Testis (tissue), 3 donors: Measurements from ENCODE around the gene LRRFIP2. TPM values are rescaled to one million over a fixed set of nuclear protein-coding genes. Genes with fewer than 3 reads are reported as not detected.

Experiments
- DNase-seq: peaks from one replicate; pipeline ENCODE4 v3.0.0-alpha.2; 2019
- H3K27ac ChIP-seq, 2 donors: fragments of 200-600 bp; sonication (generic); one replicate each; pipeline ENCODE4 v1.5.1; 2019
- H3K27me3 ChIP-seq: fragments of 200-600 bp; sonication (generic); one replicate; pipeline ENCODE4 v1.5.1; 2019
- H3K36me3 ChIP-seq: fragments of 200-600 bp; sonication (generic); one replicate; pipeline ENCODE4 v1.5.1; 2017; ENCODE audit warnings: low read depth; ENCODE audit errors: missing control alignments
- H3K4me1 ChIP-seq: fragments of 200-600 bp; sonication (generic); one replicate; pipeline ENCODE4 v1.5.1; 2019
- H3K4me3 ChIP-seq, 2 donors: fragments of 200-600 bp; sonication (generic); one replicate each; pipeline ENCODE4 v1.5.1; 2017 to 2019
- H3K9me3 ChIP-seq: fragments of 200-600 bp; sonication (generic); one replicate; pipeline ENCODE4 v1.5.1; 2017
- CTCF ChIP-seq, 3 experiments: fragments of 450-650 bp in 2 of 3; fragments of 200-600 bp in 1 of 3; sonication (generic) in 1 of 3; IDR thresholded peaks; one replicate each; pipeline ENCODE4 v1.5.1; 2016 to 2019; ENCODE audit warnings: antibody characterized with exemption in 3 of 3, mild to moderate bottlenecking in 2 of 3, moderate library complexity in 1 of 3
- POLR2A ChIP-seq: fragments of 450-650 bp; IDR thresholded peaks from one replicate; pipeline ENCODE4 v1.6.1; 2017; ENCODE audit warnings: antibody characterized with exemption, mild to moderate bottlenecking, moderate library complexity
- WGBS, 2 donors: methylation state at CpG; one replicate each; pipeline ENCODE4 v1.1.5; 2018; 5-methylcytosine and 5-hydroxymethylcytosine counted together
- intact Hi-C: fragments of 100-400 bp; cut with DNase I; formaldehyde crosslinking; loops from one replicate; pipeline ENCODE4 v1.15.1; 2023; ENCODE audit warnings: low total_unique reads
- polyA plus RNA-seq: library from polyadenylated mRNA; stranded (reverse); fragments of 350-450 nt; fragmentation: Illumina TruSeq; extraction: RNeasy Lipid Tissue Mini Kit (QIAGEN cat#74804); gene quantifications from one replicate; pipeline ENCODE4 v1.2.3, GENCODE V29; 2014; ENCODE audit warnings: low read depth, low replicate concordance; ENCODE audit not compliant: insufficient read depth
- total RNA-seq, 2 donors: library from RNA; depleted of rRNA; stranded (reverse); fragments of >200 nt; gene quantifications; one replicate each; pipeline ENCODE4 v1.2.3, GENCODE V29; 2016

Gene LRRFIP2
- total and polyA plus RNA-seq, 3 donors from 2014 or later, result 86.2 to 115 (median 114) TPM

GRCh38 chr3:37200141-37200540 lies 25.8 kb upstream of the LRRFIP2 start:
- 81 to 90% methylated on average over 4 of the region's 4 CpGs for WGBS, 2 donors
- H3K27me3 ChIP-seq, result no peaks in the 10 kb centered on the region
- no peaks in the 10 kb centered on the region for H3K36me3 ChIP-seq
- H3K4me3 ChIP-seq, result no peak overlapping the region
- no peak overlapping the region for H3K27ac ChIP-seq
- intact Hi-C loops, result no loop called here
- no peak for DNase-seq
- H3K9me3 ChIP-seq, result no peaks in the 10 kb centered on the region
- H3K4me1 ChIP-seq, result no peaks in the 10 kb centered on the region
- TF ChIP-seq POLR2A (no peak), CTCF (IDR thresholded peaks at IDR 0.05) (no peak)

- no peak for DNase-seq
- WGBS, 2 donors, result 84 to 95% methylated on average over 2 of the region's 2 CpGs
Measured at GRCh38 chr3:37198996-37199395, 24.6 kb upstream of the LRRFIP2 start.

GRCh38 chr3:37198547-37198946 lies 24.2 kb upstream of the LRRFIP2 start:
- no peak overlapping the region for H3K27ac ChIP-seq
- no peak for DNase-seq
- H3K4me3 ChIP-seq, result no peak overlapping the region
- H3K4me1 ChIP-seq, result no peaks in the 10 kb centered on the region
- H3K9me3 ChIP-seq, result no peaks in the 10 kb centered on the region
- intact Hi-C loops, result no loop called here
- no peaks in the 10 kb centered on the region for H3K27me3 ChIP-seq
- WGBS, 2 donors, result 83 to 88% methylated on average over 2 of the region's 2 CpGs
- H3K36me3 ChIP-seq, result no peaks in the 10 kb centered on the region
- TF ChIP-seq POLR2A (no peak), CTCF (IDR thresholded peaks at IDR 0.05) (no peak)

More at GRCh38 chr3:37198996-37199395, 24.6 kb upstream of the LRRFIP2 start:
- intact Hi-C loops, result no loop called here
- Histone ChIP-seq H3K4me1 (no peaks in the 10 kb centered on the region), H3K27me3 (no peaks in the 10 kb centered on the region), H3K4me3 (no peak overlapping the region), H3K36me3 (no peaks in the 10 kb centered on the region), H3K9me3 (no peaks in the 10 kb centered on the region), H3K27ac (no peak overlapping the region)
- TF ChIP-seq CTCF (IDR thresholded peaks at IDR 0.05) (no peak), POLR2A (no peak)

GRCh38 chr3:37197810-37198371 lies 23.5 kb upstream of the LRRFIP2 start:
- H3K9me3 ChIP-seq, result no peaks in the 10 kb centered on the region
- no peaks in the 10 kb centered on the region for H3K36me3 ChIP-seq
- intact Hi-C loops, result no loop called here
- WGBS, 2 donors, result 46 to 53% methylated on average over 2 of the region's 2 CpGs
- H3K4me3 ChIP-seq, result no peak overlapping the region
- TF ChIP-seq POLR2A (no peak), CTCF (IDR thresholded peaks at IDR 0.05) (no peak)
- no peaks in the 10 kb centered on the region for H3K27me3 ChIP-seq
- no peak overlapping the region for H3K27ac ChIP-seq
- DNase-seq, result no peak
- no peaks in the 10 kb centered on the region for H3K4me1 ChIP-seq

GRCh38 chr3:37194533-37194932 lies 20.2 kb upstream of the LRRFIP2 start:
- DNase-seq, result no peak
- no peaks in the 10 kb centered on the region for H3K36me3 ChIP-seq

More at GRCh38 chr3:37194533-37194932, 20.2 kb upstream of the LRRFIP2 start:
- Histone ChIP-seq H3K27ac (no peak overlapping the region), H3K27me3 (no peaks in the 10 kb centered on the region), H3K9me3 (no peaks in the 10 kb centered on the region), H3K4me3 (no peak overlapping the region), H3K4me1 (no peaks in the 10 kb centered on the region)
- TF ChIP-seq CTCF (IDR thresholded peaks at IDR 0.05) (no peak), POLR2A (no peak)
- intact Hi-C loops, result no loop called here
- 92 to 94% methylated on average over 5 of the region's 5 CpGs for WGBS, 2 donors
